GM13976 (cell line): ENCODE data around the gene CLDN24.

Source experiments
- DNase-seq: peaks from one replicate; pipeline ENCODE4 v3.0.0; 2012; ENCODE audit warnings: low spot score
- in situ Hi-C: fragments of 300-500 bp; cut with MboI; formaldehyde crosslinking; loops from one replicate; pipeline ENCODE4 v1.12.0; 2022; ENCODE audit warnings: low sequenced_read_pairs, mixed read lengths, inconsistent platforms; ENCODE audit not compliant: unreplicated experiment
- TF ChIP-seq, protein P1 (sequence below): IDR thresholded peaks from 2 replicates; pipeline ENCODE4 v1.5.1; 2012; ENCODE audit warnings: borderline replicate concordance, mild to moderate bottlenecking; ENCODE audit not compliant: insufficient read depth; ENCODE audit errors: extremely low read depth, missing control alignments, control extremely low read depth

CLDN24 gene

DNA sequence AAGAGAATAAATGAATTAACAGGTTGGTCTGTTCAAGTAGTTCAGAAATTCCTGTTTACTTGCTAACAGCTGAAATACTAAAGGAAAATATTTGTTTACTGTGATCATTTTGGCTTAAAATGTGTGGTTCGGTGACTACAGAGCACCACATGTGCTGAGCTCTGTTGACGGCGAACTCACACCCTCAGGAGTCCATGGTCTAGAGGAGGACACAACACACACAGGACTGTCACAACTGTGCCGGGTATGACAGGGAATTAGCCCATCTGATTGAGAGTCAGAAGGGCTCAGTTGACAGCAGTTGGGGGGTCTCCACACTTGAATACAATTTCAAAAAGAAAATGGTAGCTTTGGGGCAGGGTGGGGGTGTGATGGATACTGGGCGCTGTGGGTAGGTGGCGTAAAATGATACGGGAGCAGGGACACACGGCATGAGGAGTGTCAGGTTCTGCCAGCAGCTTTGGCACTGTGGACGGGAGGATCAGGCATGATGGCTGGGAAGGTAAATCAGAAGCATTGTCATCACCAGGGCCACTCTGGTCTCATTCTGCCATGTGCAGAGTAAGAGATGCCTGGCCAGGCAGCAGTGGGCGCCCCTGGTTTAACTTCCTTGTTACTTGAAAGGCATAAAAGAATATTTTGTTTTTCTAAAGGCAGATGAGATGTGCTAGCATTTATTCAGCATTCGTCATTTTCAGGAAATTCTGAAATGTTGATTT lies 35.5 kb downstream of the CLDN24 start:
- TF ChIP-seq, protein P1, sequence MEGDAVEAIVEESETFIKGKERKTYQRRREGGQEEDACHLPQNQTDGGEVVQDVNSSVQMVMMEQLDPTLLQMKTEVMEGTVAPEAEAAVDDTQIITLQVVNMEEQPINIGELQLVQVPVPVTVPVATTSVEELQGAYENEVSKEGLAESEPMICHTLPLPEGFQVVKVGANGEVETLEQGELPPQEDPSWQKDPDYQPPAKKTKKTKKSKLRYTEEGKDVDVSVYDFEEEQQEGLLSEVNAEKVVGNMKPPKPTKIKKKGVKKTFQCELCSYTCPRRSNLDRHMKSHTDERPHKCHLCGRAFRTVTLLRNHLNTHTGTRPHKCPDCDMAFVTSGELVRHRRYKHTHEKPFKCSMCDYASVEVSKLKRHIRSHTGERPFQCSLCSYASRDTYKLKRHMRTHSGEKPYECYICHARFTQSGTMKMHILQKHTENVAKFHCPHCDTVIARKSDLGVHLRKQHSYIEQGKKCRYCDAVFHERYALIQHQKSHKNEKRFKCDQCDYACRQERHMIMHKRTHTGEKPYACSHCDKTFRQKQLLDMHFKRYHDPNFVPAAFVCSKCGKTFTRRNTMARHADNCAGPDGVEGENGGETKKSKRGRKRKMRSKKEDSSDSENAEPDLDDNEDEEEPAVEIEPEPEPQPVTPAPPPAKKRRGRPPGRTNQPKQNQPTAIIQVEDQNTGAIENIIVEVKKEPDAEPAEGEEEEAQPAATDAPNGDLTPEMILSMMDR = no peak
- in situ Hi-C loops = no loop called here

GRCh38 chr4:183285886-183286285 lies 36.3 kb downstream of the CLDN24 start:
- no peak for DNase-seq
- in situ Hi-C loops = no loop called here
- TF ChIP-seq, protein P1 = no peak

More for the DNA sequence above, 35.5 kb downstream of the CLDN24 start:
- no peak for DNase-seq

DNA sequence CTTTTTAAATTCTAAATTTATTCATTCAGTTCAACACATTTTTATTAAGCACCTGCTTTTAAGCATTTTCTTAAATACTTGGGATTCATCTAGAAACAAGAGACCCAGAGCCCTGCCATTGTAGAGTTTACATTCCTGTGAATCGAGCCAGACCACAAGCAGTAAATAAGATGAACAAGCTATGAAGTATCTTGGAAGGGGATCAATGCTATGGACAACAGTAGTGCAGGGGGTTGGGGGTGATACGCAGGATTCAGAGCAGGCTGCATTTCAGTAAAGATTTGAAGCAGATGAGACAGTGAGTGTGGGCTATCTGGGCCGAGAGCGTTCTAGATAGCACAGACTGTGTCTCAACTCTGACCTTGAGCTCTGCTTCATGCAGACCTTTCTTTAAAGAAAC lies 37.3 kb downstream of the CLDN24 start:
- in situ Hi-C loops = no loop called here
- DNase-seq = no peak
- TF ChIP-seq, protein P1 = no peak

DNA sequence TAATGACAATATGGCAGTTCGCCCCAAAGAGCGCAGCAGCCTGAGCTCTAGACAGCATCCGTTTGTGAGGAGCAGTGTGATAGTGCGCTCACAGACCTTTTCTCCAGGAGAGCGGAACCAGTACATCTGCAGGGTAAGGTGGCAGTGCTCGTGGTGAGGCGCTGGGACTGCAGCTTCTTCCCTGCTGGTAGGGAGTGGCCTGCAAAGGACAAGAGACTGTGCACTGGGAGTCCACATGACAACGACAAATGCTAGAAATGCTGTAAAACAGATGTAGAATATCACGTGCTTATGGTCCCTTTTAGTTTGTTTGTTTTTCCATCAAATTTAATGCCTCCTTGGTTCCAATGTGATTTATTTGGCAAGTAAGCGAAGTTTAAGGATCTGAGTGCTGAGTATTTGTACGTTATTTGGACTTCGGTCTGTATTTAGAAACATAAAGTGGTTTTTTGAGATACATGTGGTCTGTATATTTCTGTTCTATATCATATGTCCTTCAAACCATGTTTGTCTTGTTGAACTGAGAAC lies 37.9 kb downstream of the CLDN24 start:
- DNase-seq = no peak
- TF ChIP-seq, protein P1 = no peak
- in situ Hi-C loops = no loop called here

DNA sequence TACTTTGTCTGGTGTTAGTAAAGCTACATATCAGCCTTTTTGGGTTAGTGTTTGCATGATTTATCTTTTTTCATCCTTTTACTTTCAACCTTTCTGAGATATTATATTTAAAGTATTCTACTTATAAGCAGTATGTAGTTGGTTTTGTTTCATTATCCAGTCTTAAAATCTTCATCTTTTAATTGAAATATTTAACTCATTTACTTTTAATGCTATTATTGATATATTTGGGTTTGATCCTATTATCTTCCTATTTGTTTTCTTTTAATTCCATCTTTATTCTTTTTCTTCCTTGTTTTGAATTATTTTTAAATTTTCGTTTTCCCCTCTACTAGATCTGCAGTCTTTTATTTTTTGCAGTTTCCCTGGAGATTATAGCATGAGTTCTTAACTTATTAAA lies 46.1 kb downstream of the CLDN24 start:
- in situ Hi-C loops = no loop called here
- no peak for DNase-seq
- TF ChIP-seq, protein P1 = no peak

DNA sequence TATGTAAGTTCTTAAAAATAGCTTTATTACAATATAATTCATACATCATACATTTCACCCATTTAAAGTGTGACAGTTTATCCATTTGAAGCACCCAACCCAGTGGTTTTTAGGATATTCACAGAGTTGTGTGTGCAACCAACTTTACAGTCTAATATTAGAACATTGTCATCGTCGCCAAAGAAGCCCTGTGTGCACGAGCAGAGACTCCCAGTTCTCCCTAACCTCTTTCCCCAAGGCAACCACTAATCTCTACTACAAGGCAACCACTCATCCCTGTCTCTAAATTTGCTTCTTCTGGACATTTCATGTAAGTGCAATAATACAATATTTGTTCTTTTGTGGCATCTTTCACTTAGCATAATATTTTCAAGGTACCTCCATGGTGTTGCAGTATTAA lies 49.8 kb downstream of the CLDN24 start:
- in situ Hi-C loops = loop anchor here (25.0 kb wide), 1 partner anchor 460 kb away; no protein-coding TSS in a partner anchor
- TF ChIP-seq, protein P1 = no peak
- DNase-seq = no peak
